Measurements from ENCODE around the gene S100A5. TPM values are rescaled to one million over a fixed set of nuclear protein-coding genes. Genes with fewer than 3 reads are reported as not detected.
A peak's percentile ranks its signal among the peaks of the same experiment; 100 is the strongest.

Gene S100A5
- total and polyA plus RNA-seq, 10 of the 15 experiments (the other 5 are each of a cell fraction or from before 2014, with no cell fraction given), result 0.47 to 0.75 (median 0.56) TPM; not detected in 6

- TF ChIP-seq FOXK2 (IDR thresholded peaks at IDR 0.05) (no peak), MTA2 (IDR thresholded peaks at IDR 0.05; ENCODE audit: low read depth) (no peak), ASH2L (IDR thresholded peaks at IDR 0.05; ENCODE audit: borderline replicate concordance, low read depth) (no peak), HDGF (IDR thresholded peaks at IDR 0.05) (no peak), DPF2 (IDR thresholded peaks at IDR 0.05) (no peak), ATF2 (IDR thresholded peaks at IDR 0.05; ENCODE audit: low read length) (no peak), IKZF2 (IDR thresholded peaks at IDR 0.05) (0 out of 4 replicates have a peak, but pooled peaks of 1 of the 2 experiments have one; percentile 22), EED (IDR thresholded peaks at IDR 0.05; ENCODE audit: low read depth) (no peak), E2F8 (IDR thresholded peaks at IDR 0.05; ENCODE audit: low read depth, partially characterized antibody) (no peak), IKZF1 (conservative IDR thresholded peaks at IDR 0.05) (0 out of 2 replicates have a peak, but pooled peaks have one; percentile 14), ZNF207 (IDR thresholded peaks at IDR 0.05; ENCODE audit: borderline replicate concordance) (no peak), SMC3 (IDR thresholded peaks at IDR 0.05; ENCODE audit: borderline replicate concordance, low read length) (peak; percentile 76), CHD2 (IDR thresholded peaks at IDR 0.05; ENCODE audit: borderline replicate concordance, low read depth, low read length) (no peak), PAX8 (IDR thresholded peaks at IDR 0.05) (no peak), POU2F2 (IDR thresholded peaks at IDR 0.05; ENCODE audit: borderline replicate concordance, low read depth, low read length) (no peak), JUND (IDR thresholded peaks at IDR 0.05; ENCODE audit: low read depth, low read length) (no peak), SREBF2 (IDR thresholded peaks at IDR 0.05; ENCODE audit: low read length) (no peak), BCL3 (IDR thresholded peaks at IDR 0.05; ENCODE audit: borderline replicate concordance, insufficient read depth, low read depth, low read length, poor library complexity, severe bottlenecking) (no peak), KLF5 (IDR thresholded peaks at IDR 0.05; ENCODE audit: partially characterized antibody) (no peak), CEBPB (IDR thresholded peaks at IDR 0.05; ENCODE audit: borderline replicate concordance in 1 of 2, low read depth in 2 of 2, low read length in 2 of 2) (no peak), YY1 (IDR thresholded peaks at IDR 0.05; ENCODE audit: low read depth, low read length) (peak; percentile 46; the same call in 1 of the 2 replicates), ATF7 (IDR thresholded peaks at IDR 0.05; ENCODE audit: low read depth) (no peak), BCLAF1 (IDR thresholded peaks at IDR 0.05) (no peak)
Observed at GRCh38 chr1:153532769-153533599, 7.8 kb downstream of the S100A5 start (continued).

Data from GM12878 (cell line).